Activated CD4-positive, alpha-beta T cell treated with anti-CD3 and anti-CD28 coated beads, Interleukin-2, amount 10 ng/mL, durations not matched to agents 7 days and 5 days (primary cell): Measurements from ENCODE around the gene LARP4. TPM values are rescaled to one million over a fixed set of nuclear protein-coding genes. Genes with fewer than 3 reads are reported as not detected.
"Not testable (repeated sequence)": the region's sequence is repeated elsewhere in the genome, so short reads cannot be mapped to it uniquely, and the experiment has no call there.

Experiments
- CTCF ChIA-PET: fragments of 350-600 bp; sonication (Branson Sonifier 250); formaldehyde crosslinking; loops from one replicate; lab custom pipeline; 2021; ENCODE audit warnings: antibody characterized with exemption; lab: Charles Lee
- POLR2A ChIA-PET: fragments of 350-600 bp; sonication (Branson Sonifier 250); formaldehyde crosslinking; loops from one replicate; lab custom pipeline; 2021; ENCODE audit warnings: antibody characterized with exemption; lab: Charles Lee
- DNase-seq: peaks from one replicate; pipeline ENCODE4 v3.0.0-alpha.2; 2020
- H3K27ac Mint-ChIP-seq: one replicate; pipeline ENCODE4 v1.8.0; 2021; ENCODE audit warnings: mild to moderate bottlenecking, moderate library complexity, mixed read lengths
- H3K27me3 Mint-ChIP-seq: one replicate; pipeline ENCODE4 v1.8.0; 2021; ENCODE audit warnings: mixed read lengths
- H3K36me3 Mint-ChIP-seq: one replicate; pipeline ENCODE4 v1.8.0; 2021; ENCODE audit warnings: low read depth, mixed read lengths
- H3K4me1 Mint-ChIP-seq: one replicate; pipeline ENCODE4 v1.8.0; 2021; ENCODE audit warnings: mixed read lengths
- H3K4me3 Mint-ChIP-seq: one replicate; pipeline ENCODE4 v1.8.0; 2021; ENCODE audit warnings: mild to moderate bottlenecking, moderate library complexity, mixed read lengths
- H3K9me3 Mint-ChIP-seq: one replicate; pipeline ENCODE4 v1.8.0; 2021; ENCODE audit warnings: mixed read lengths
- total RNA-seq, 2 experiments: library from RNA; stranded (reverse); gene quantifications; one replicate each; pipeline ENCODE4 v1.2.3, GENCODE V29; 2021

Gene LARP4
- total RNA-seq, 2 experiments from 2014 or later = 46.0 to 52.0 TPM

GRCh38 chr12:50452795-50453194 is 52.1 kb downstream of the LARP4 start:
- no peaks in the 10 kb centered on the region for H3K9me3 Mint-ChIP-seq

DNA sequence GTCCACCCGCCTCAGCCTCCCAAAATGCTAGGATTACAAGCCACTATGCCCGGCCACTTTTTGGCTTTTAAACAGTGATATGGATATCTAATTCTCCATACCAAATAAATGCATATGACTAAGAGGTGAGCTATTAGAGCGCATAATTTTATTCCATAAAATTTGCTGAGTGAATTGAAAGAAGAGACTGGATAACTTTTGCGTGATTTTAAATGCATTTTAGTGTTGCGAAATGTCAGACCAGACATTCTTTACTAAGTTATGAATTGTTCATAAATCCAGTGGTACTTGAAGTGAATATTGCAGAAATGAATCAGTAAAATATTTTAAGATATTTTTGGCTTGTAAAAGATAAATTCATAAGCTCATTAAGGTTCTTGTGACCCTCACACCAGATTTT is 53.2 kb downstream of the LARP4 start:
- Mint-ChIP-seq H3K27ac (no peak overlapping the region), H3K4me3 (no peak overlapping the region), H3K4me1 (no peaks in the 10 kb centered on the region), H3K36me3 (peaks cover 25% of the 10 kb centered on the region), H3K27me3 (no peaks in the 10 kb centered on the region), H3K9me3 (no peaks in the 10 kb centered on the region)
- DNase-seq = no peak
- ChIA-PET CTCF (interaction anchor here (1.0 to 1.1 kb wide), 2 partner anchors 15 to 505 kb away, joined by 3 read pairs; no protein-coding TSS in a partner anchor), POLR2A (no interaction called here)

More at GRCh38 chr12:50452795-50453194, 52.1 kb downstream of the LARP4 start:
- H3K36me3 Mint-ChIP-seq = peaks cover 30% of the 10 kb centered on the region
- H3K4me3 Mint-ChIP-seq = no peak overlapping the region
- H3K27me3 Mint-ChIP-seq = no peaks in the 10 kb centered on the region
- no peak overlapping the region for H3K27ac Mint-ChIP-seq
- CTCF ChIA-PET = interaction anchor here (0.6 to 1.1 kb wide), 5 partner anchors 14 to 504 kb away, joined by 3 to 4 read pairs (median 3); no protein-coding TSS in a partner anchor
- POLR2A ChIA-PET = no interaction called here
- DNase-seq = no peak
- no peaks in the 10 kb centered on the region for H3K4me1 Mint-ChIP-seq

- Mint-ChIP-seq H3K4me3 (no peak overlapping the region), H3K9me3 (no peaks in the 10 kb centered on the region), H3K36me3 (peaks cover 26% of the 10 kb centered on the region), H3K4me1 (no peaks in the 10 kb centered on the region), H3K27ac (peak overlapping the region; percentile 3), H3K27me3 (no peaks in the 10 kb centered on the region)
- ChIA-PET POLR2A (no interaction called here), CTCF (no interaction called here)
- DNase-seq = no peak
Measured at GRCh38 chr12:50458606-50459005, 57.9 kb downstream of the LARP4 start.

GRCh38 chr12:50467439-50467838 is 66.8 kb downstream of the LARP4 start:
- no peak overlapping the region for H3K4me3 Mint-ChIP-seq
- H3K27ac Mint-ChIP-seq = no peak overlapping the region
- peaks cover 2% of the 10 kb centered on the region for H3K9me3 Mint-ChIP-seq
- H3K36me3 Mint-ChIP-seq = peaks cover 45% of the 10 kb centered on the region
- no peaks in the 10 kb centered on the region for H3K4me1 Mint-ChIP-seq
- H3K27me3 Mint-ChIP-seq = no peaks in the 10 kb centered on the region
- POLR2A ChIA-PET = interaction anchor here (1.3 kb wide), 1 partner anchor 15 kb away, joined by 13 read pairs; no protein-coding TSS in a partner anchor
- no peak for DNase-seq
- CTCF ChIA-PET = interaction anchor here (0.6 to 1.6 kb wide), 3 partner anchors 14 to 369 kb away, joined by 3 read pairs; no protein-coding TSS in a partner anchor

DNA sequence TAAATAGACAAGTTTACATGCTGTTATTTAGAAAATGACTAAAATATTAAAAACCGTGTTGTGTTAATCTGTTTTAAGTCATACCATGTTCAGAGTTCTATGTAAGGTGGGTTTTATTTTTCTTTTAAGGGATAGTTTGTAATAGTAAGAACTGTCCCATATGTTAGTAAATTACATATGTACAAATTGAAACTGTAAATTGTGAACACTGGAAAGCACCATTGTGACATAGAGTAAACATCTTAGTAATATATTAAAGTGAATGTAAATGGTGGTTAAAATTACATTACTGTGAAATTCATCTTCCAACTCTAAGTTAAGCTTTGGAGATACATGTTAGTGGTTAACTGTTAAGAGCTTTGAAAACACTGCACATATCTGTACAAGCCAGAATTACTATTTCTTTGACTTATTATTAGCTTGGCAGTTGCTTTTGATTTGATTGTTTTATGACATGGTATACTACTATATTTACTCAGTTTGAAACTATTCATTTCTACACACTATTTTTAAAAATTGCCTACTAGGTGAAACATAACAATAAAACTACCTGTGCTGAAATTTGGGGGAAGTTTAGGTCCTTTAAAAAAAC is 76.7 kb downstream of the LARP4 start:
- H3K27ac Mint-ChIP-seq = no peak overlapping the region
- no peak for DNase-seq
- ChIA-PET POLR2A (no interaction called here), CTCF (interaction anchor here (0.6 kb wide), 1 partner anchor 303 kb away, joined by 4 read pairs; no protein-coding TSS in a partner anchor)
- no peak overlapping the region for H3K4me3 Mint-ChIP-seq
- H3K36me3 Mint-ChIP-seq = peaks cover 34% of the 10 kb centered on the region
- H3K9me3 Mint-ChIP-seq = no peaks in the 10 kb centered on the region
- H3K27me3 Mint-ChIP-seq = no peaks in the 10 kb centered on the region
- H3K4me1 Mint-ChIP-seq = no peaks in the 10 kb centered on the region

GRCh38 chr12:50482571-50482970 is 81.9 kb downstream of the LARP4 start:
- Mint-ChIP-seq H3K9me3 (no peaks in the 10 kb centered on the region), H3K4me3 (no peak overlapping the region), H3K36me3 (peaks cover 10% of the 10 kb centered on the region), H3K27ac (no peak overlapping the region), H3K27me3 (no peaks in the 10 kb centered on the region), H3K4me1 (no peaks in the 10 kb centered on the region)
- DNase-seq = no peak
- ChIA-PET POLR2A (interaction anchor here (1.1 kb wide), 1 partner anchor 16 kb away, joined by 13 read pairs; no protein-coding TSS in a partner anchor), CTCF (no interaction called here)

DNA sequence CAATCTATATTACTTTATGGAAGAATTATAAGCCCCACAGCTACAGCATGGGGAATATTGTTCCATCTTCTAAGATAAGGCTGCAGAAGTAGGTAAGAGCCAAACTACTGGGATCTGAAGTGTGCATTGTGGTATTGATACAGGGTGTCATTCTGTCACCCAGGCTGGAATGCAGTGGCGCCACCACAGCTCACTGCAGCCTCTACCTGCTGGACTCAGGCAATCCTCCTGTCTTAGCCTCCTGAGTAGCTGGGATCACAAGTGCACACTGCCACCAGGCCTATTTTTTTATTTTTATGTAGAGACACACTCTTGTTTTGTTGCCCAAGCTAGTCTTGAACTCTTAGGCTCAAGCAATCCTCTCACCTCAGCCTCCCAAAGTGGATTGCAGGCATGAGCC is 82.8 kb downstream of the LARP4 start:
- POLR2A ChIA-PET = no interaction called here
- Mint-ChIP-seq H3K9me3 (no peaks in the 10 kb centered on the region), H3K36me3 (peaks cover 7% of the 10 kb centered on the region), H3K4me3 (no peak overlapping the region), H3K4me1 (no peaks in the 10 kb centered on the region), H3K27me3 (no peaks in the 10 kb centered on the region), H3K27ac (no peak overlapping the region)
- no peak for DNase-seq
- CTCF ChIA-PET = interaction anchor here (0.6 to 1.3 kb wide), 2 partner anchors 11 to 50 kb away, joined by 3 read pairs; no protein-coding TSS in a partner anchor

DNA sequence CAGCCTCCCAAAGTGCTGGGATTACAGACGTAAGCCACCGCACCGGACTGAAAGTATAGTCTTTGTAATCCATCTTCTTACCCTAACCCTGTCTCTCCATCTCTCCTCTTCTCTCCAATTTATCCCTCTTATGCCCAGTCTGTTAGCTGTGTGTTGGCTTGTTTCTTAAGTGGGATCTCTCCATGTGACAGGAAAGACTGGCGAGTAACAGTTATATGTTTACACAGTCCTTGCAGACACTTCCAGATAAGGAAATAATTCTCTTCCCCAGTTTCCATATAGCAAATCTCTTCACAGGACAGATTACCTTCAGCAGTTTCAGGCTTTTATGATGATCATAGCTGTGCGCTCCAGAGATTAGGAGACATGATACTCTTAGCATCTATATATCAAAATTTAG is 88.1 kb downstream of the LARP4 start:
- ChIA-PET CTCF (no interaction called here), POLR2A (no interaction called here)
- H3K27me3 Mint-ChIP-seq = no peaks in the 10 kb centered on the region
- H3K36me3 Mint-ChIP-seq = peaks cover 1% of the 10 kb centered on the region
- DNase-seq = no peak
- peaks cover 17% of the 10 kb centered on the region for H3K9me3 Mint-ChIP-seq
- no peak overlapping the region for H3K4me3 Mint-ChIP-seq
- H3K4me1 Mint-ChIP-seq = no peaks in the 10 kb centered on the region
- no peak overlapping the region for H3K27ac Mint-ChIP-seq

DNA sequence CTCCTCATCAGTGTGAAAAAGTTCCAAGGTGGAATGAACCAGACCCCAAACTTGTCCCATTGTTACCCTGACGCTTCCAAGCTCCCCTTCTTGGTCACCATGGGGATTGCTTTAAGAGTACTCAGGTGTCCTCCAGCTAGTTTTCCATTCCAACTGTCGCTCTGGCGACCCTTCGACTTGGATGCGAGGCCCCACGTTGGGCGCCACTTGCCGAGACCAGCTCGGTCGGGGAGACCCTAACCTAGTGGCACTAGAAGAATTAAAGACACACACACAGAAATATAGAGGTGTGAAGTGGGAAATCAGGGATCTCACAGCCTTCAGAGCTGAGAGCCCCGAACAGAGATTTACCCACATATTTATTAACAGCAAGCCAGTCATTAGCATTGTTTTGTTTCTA is 97.4 kb downstream of the LARP4 start:
- not testable (repeated sequence) for H3K4me1 Mint-ChIP-seq, DNase-seq, H3K27me3 Mint-ChIP-seq, H3K4me3 Mint-ChIP-seq
- ChIA-PET CTCF (interaction anchor here (1.2 kb wide), 1 partner anchor 20 kb away, joined by 3 read pairs; no protein-coding TSS in a partner anchor), POLR2A (interaction anchor here (0.5 kb wide), 1 partner anchor 98 kb away, joined by 3 read pairs; the partner anchor contains the start of gene LARP4)
- Mint-ChIP-seq H3K27ac (peak overlapping the region; percentile 58), H3K9me3 (peaks cover 41% of the 10 kb centered on the region), H3K36me3 (peaks cover 11% of the 10 kb centered on the region)

- H3K27ac Mint-ChIP-seq = peak within 1 kb of the TSS; percentile 94
- CTCF ChIA-PET = interaction anchor here (0.6 to 7.7 kb wide), 37 partner anchors 9 to 712 kb away, joined by 3 to 77 read pairs (median 4); partner anchors contain the start of gene COX14
- H3K27me3 Mint-ChIP-seq = no peaks in the 10 kb centered on the region
- peak within 1 kb of the TSS; percentile 93 for H3K4me3 Mint-ChIP-seq
- POLR2A ChIA-PET = interaction anchor here (1.0 to 1.6 kb wide), 2 partner anchors 30 to 133 kb away, joined by 3 to 4 read pairs; no protein-coding TSS in a partner anchor
- DNase-seq = peak; percentile 97
- peaks cover 46% of the 10 kb centered on the region for H3K4me1 Mint-ChIP-seq
- peaks cover 21% of the 10 kb centered on the region for H3K36me3 Mint-ChIP-seq
- peaks cover 2% of the 10 kb centered on the region for H3K9me3 Mint-ChIP-seq
Measured at GRCh38 chr12:50504798-50505674, 104.4 kb downstream of the LARP4 start, which contains the start of gene DIP2B. Gene DIP2B, plus strand, starts transcription at chr12:50504985. Its CDS starts 156 bp downstream, at chr12:50505141.

- Mint-ChIP-seq H3K4me3 (peak overlapping the region; percentile 93), H3K9me3 (peaks cover 1% of the 10 kb centered on the region), H3K4me1 (peaks cover 50% of the 10 kb centered on the region), H3K36me3 (peaks cover 21% of the 10 kb centered on the region), H3K27me3 (no peaks in the 10 kb centered on the region), H3K27ac (peak overlapping the region; percentile 94)
- CTCF ChIA-PET = interaction anchor here (0.9 to 7.7 kb wide), 16 partner anchors 8 to 711 kb away, joined by 3 to 77 read pairs (median 6); no protein-coding TSS in a partner anchor
- POLR2A ChIA-PET = interaction anchor here (1.6 kb wide), 1 partner anchor 132 kb away, joined by 4 read pairs; no protein-coding TSS in a partner anchor
- no peak for DNase-seq
Measured at GRCh38 chr12:50505675-50506530, 105.2 kb downstream of the LARP4 start.
